NCI-H748 treated with DMSO at 0.1 percent for 48 hours (cell line): ENCODE results near the gene IFT20.
"Not testable (repeated sequence)": the region's sequence is repeated elsewhere in the genome, so short reads cannot be mapped to it uniquely, and the experiment has no call there.

ENCODE experiments used
- DNase-seq: peaks from one replicate; lab custom pipeline; 2025; lab: John Stamatoyannopoulos, UW

IFT20 gene

GRCh38 chr17:28363776-28364650, 28.7 kb upstream of the IFT20 start:
- no peak for DNase-seq

DNA sequence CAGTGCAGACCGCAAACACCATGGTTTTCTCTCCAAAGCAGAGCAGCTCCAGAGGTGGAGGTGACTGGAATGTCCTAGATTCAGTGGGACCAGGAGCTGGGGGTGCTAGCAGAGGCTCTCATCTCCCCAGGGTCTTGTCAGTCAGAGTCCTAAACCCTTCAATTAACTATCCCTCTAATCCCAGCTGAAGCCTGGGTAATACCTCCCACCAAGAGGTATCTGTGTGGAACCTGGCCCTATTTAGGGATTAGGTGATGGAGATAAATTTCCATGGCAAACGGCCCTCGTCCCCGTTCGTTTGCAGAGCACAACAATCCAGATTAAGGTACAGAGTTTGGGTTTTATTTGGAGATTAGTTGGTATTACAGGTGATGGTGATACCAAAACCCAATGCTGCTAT, 27.9 kb upstream of the IFT20 start:
- no peak for DNase-seq

- DNase-seq: no peak
These were observed 22.6 kb upstream of the IFT20 start for GRCh38 chr17:28357901-28358197.

- DNase-seq: peak; percentile 84
These were observed 22.0 kb upstream of the IFT20 start, which contains the start of gene POLDIP2 for GRCh38 chr17:28357061-28357900. POLDIP2 (minus strand) TSS chr17:28357527; CDS start chr17:28357448, 79 bp downstream.

- no peak for DNase-seq
These were observed 15.0 kb upstream of the IFT20 start for GRCh38 chr17:28350271-28350670.

DNA sequence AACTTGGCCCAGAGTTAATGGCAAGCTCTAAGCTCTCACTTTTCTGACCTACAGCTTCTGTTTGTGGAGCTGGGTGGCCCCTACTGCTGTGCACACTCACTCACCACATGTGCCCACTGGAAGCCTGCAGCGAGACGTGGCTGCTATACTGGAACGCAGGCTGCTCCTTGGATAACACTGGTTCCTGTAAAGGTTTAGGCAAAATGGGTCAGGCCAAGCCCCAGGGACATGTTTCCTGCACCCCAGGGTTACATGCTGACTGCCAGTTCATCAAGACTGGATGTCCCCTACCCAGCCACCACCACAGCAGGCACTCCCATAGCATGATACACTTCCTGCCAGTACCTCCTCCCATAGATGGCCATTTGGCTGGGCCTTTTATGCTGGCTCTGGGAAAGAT, 13.7 kb upstream of the IFT20 start:
- DNase-seq: no peak

GRCh38 chr17:28347261-28347891, 12.1 kb upstream of the IFT20 start:
- DNase-seq: no peak

DNA sequence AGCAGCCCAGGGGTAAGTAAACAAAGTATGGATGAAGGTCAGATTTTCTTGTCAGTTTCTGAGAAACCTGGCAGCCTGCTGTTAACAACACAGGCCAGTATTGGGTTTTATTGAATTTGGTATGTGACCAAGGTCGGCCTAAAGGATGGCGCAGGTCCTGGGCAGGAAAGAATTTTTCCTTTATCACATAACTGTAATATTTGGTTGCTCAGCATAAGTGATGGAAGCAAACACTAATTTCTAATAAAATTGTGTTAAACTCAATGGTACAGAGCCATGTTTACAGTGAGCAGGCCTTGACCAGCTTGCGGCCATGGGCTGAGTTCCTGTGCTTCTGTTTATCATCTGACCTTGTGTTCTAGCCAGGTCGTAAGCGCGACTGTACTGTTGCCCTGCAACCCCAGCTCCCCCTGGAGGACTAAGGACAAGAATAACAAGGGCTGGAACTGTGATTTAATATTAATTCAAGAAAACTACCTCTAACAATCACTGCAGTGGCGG, 11.5 kb upstream of the IFT20 start:
- no peak for DNase-seq

DNA sequence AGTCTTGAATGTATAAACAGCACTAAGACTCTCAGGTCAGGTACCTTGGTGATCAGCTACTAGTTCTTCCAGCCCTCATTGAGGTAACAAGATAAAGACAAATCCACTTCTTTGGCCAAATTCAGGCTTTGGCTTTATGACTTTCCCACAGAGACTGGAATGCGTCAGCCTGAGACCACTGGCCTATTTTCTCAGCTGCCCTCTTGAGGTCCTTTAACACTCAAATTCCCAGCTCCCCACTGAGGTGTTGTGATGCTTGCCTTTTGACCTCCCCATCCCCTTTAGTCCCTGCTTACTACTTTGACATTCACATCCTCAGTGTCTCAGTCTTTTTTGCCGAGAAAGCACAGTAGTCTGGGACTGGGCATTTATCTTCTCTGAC, 10.9 kb upstream of the IFT20 start:
- no peak for DNase-seq

- DNase-seq: no peak
These were observed 10.3 kb upstream of the IFT20 start for GRCh38 chr17:28345419-28346198.

- no peak for DNase-seq
These were observed 9.2 kb upstream of the IFT20 start for GRCh38 chr17:28344435-28344901.

DNA sequence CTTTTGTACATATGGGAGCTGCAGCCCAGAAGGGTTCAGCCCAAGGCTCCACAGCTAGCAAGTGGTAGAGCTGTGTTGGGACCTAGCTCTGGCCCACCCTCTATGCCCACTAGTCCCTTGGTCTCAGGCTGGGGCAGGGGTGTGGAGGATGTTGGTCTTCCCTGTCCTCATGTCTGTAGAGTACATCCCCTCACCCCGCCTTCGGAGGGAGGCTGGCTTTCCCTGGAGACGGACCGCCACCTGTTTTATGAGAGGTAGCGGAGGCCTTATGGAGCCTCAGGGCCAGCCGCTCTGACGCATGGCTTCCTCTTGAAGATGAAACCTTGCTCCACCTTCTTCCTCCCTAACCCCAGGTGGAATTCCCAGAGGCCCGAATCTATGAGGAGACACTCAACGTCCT, 8.7 kb upstream of the IFT20 start:
- no peak for DNase-seq

- DNase-seq: no peak
These were observed 8.2 kb upstream of the IFT20 start for GRCh38 chr17:28343491-28343932.

DNA sequence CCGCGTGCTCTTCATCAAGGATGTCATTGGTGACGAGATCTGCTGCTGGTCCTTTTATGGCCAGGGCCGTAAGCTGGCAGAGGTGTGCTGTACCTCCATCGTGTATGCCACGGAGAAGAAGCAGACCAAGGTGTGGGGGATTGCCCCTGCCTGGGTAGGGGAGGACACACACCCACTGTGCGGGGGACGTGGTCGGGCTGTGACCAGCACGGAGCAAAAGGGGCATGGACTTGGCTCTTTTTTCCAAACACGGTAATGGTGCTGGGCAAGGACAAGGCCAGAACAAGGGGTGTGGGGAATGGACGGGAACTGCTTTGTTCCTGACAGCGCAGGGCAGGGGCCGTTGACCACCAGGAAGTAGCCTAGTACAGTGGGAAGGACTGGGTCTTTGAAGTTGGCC, 7.0 kb upstream of the IFT20 start:
- DNase-seq: no peak

GRCh38 chr17:28341516-28341915, 6.2 kb upstream of the IFT20 start:
- no peak for DNase-seq

DNA sequence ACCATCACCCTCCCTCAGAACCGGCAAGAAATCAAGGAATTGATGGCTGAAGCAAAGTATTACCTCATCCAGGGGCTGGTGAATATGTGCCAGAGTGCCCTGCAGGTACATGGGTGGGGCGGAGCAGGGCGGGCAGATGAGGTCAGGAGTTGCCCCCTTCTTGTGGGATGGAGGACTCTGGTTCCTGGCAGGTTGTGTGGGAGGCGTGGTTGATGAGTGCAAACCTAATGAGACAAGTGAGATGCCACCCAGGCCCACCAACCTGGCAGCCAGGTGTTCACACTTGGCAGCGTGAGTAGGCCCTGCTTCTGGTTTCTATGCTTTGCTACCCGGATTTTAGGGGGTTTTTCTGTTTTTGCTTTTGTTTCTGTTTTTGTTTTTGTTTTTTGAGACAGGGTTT, 5.1 kb upstream of the IFT20 start:
- DNase-seq: no peak

DNA sequence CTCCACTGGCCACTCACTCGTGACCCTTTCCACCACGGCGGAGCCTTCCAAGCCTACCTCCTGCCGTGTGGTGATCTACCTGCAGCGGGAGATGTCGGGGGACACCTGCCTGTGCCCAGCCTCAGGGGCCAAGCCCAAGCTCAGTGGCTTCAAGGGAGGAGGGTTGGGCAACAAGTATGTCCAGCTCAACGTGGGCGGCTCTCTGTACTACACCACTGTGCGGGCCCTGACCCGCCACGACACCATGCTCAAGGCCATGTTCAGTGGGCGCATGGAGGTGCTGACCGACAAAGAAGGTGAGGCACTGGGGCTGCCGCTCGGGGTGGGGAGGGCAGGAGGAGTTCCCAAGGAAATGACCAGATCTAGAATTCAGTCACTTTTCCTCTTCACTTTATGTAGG, 4.2 kb upstream of the IFT20 start:
- DNase-seq: no peak

- DNase-seq: not testable (repeated sequence)
These were observed 3.5 kb upstream of the IFT20 start for GRCh38 chr17:28338769-28339212.

- no peak for DNase-seq
These were observed 2.9 kb upstream of the IFT20 start for GRCh38 chr17:28338056-28338768.

GRCh38 chr17:28335959-28336871, 943 bp upstream of the IFT20 start:
- DNase-seq: peak; percentile 56
